Activated T-helper 1 cell treated with Interleukin-2 at 50 U/mL for 16 hours (primary cell): ENCODE measurements around the gene STK4.

ENCODE experiments used
- DNase-seq: peaks from one replicate; pipeline ENCODE4 v3.0.0-alpha.2; 2020; ENCODE audit warnings: low read depth

STK4 gene

DNA sequence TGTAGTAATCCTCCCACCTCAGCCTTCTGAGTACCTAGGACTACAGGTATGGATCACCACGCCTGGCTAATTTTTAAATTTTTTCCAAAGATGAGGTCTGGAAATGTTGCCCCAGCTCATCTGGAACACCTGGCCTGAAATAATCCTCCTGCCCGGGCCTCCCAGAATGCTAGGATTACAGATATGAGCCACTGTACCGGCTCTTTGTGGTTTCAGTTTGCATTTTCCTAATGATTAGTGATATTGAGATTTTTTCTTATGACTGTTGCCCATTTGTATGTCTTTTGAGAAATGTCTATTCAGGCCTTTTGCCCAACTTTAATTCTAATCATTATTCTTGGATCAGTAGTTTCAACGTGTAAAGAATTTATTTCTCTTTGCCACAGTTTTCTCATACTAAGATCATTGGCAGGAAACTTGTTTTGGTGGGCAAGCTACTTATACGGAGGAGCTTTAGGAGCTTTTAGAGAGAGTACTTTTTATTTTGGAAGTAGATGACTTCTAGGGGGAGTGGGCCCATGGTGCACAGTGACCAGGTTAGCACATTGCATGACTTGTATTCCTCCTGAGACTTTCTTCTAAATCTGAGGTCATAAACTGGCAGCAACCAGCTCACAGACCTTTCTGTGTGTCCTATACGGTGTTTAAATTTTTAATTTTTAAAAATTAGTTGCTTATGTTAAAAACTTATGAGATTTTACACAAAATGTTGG, 62.3 kb downstream of the STK4 start:
- DNase-seq = no peak

DNA sequence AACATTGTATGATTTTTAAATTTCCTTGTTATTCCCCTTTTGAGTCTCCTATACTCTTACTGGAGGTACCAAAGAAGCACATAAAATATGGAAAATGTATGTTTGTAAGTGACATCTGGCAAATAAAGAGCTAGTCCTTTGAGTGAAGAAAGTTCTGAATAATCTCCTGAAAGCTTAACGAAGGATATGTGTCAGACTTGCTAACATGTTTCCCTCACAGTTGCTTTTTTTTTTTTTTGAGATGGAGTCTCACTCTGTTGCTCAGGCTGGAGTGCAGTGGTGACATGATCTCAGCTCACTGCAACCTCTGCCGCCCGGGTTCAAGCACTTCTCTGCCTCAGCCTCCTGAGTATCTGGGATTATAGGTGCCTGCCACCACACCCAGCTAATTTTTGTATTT, 63.6 kb downstream of the STK4 start:
- DNase-seq = no peak

DNA sequence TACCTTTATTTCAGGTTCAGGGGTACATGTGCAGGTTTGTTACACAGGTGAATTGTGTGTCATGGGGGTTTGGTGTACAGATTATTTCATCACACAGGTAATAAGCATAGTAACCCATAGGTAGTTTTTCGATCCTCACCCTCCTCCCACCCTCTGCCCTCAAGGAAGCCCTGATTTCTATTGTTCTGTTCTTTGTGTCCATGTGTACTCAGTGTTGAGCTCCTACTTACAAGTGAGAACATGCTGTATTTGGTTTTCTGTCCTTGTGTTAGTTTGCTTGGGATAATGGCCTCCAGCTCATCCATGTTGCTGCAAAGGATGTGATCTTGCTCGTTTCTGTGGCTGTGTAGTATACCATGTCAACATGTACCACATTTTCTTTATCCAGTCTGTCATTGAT, 66.0 kb downstream of the STK4 start:
- no peak for DNase-seq

DNA sequence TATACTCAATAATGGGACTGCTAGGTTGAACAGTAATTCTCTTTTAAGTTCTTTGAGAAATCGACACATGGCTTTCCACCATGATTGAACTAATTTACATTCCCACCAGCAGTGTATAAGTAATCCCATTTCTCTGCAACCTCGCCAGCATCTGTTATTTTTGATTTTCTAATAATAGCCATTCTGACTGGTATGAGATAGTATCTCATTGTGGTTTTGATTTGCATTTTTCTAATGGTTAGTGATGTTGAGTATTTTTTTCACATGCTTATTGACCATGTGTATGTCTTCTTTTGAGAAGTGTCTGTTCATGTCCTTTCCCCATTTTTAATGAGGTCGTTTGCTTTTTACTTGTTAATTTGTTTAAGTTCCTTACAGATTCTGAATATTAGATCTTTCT, 66.5 kb downstream of the STK4 start:
- DNase-seq = no peak

DNA sequence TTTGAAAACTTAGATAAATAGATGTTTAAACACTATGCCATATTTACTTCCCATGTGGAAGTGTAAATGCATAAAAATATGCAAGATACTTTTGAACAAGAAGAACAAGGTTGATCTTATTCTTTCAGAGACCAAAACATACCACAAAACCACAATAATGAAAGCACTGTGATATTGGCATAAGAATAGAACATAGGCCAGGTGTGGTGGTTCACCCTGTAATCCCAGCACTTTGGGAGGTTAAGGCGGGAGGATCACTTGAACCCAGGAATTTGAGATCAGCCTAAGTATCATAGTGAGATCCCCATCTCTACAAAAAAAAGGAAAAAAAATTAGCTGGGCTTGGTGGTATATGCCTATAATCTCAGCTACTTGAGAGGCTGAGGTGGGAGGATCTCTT, 68.1 kb downstream of the STK4 start:
- no peak for DNase-seq

DNA sequence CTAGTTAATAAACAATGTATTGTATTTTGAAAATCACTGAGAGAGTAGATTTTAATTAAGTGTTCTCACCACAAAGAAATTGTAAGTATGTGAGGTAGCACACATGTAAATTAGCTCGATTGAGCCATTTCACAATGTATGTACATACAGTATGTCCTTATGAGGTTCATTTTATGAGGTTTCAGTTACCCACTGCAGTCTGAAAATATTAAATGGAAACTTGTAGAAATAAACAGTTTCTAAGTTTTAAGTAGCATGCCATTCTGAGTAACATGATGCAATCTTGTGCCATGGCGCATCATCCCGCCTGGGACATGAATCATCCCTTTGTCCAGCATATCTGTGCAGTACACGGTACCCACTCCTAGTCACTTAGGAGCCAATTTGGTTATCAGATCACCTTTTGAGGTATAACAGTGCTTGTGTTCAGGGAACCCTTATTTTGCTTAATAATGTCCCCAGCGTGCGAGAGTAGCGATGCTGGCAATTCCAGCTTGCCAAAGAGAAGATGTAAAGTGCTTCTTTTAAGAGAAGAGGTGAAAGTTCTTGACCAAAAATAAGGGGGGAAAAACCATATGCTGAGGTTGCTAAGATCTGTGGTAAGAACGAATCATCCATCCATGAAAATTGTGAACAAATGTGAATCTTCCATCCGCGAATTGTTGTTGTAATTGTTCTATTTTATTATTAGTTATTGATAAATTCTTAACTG, 69.9 kb downstream of the STK4 start:
- DNase-seq = no peak

DNA sequence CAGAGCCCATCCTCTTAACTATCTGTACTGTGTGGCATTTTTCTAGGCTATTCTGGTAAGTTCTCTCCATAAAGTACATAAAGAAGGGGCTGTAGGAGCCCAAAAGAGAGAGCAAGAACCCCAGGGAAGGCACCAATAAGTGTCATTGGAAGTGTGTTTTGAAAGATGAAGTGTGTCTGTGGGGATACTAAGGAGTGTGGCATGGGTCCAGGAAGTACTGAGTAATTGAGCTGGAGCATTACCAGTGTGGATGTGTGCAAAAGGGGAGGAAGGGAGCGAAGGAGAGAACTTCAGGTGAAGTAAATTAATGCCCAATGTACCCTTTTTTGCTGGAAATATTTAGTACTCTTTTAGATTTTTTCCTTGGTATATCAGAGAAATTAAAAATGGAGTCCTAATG, 70.7 kb downstream of the STK4 start:
- DNase-seq = no peak

DNA sequence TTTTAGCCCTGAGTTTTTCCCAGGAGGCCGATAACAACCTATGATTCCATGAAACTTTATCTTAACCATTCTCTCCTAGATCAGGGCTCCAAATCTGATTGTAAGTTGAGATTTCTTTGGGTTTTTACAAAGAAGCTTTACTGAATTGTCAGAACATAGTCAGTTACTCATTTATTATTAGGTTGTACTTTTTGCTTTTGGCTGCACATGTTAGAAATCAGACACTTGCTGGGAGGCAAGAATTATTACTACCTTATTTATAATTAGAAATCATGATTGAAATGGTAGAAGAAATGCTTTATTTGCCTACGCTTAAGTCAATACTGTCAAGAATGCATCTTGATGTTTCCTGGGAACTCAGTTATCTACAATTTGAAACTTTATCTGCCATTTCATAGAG, 71.3 kb downstream of the STK4 start:
- DNase-seq = no peak

DNA sequence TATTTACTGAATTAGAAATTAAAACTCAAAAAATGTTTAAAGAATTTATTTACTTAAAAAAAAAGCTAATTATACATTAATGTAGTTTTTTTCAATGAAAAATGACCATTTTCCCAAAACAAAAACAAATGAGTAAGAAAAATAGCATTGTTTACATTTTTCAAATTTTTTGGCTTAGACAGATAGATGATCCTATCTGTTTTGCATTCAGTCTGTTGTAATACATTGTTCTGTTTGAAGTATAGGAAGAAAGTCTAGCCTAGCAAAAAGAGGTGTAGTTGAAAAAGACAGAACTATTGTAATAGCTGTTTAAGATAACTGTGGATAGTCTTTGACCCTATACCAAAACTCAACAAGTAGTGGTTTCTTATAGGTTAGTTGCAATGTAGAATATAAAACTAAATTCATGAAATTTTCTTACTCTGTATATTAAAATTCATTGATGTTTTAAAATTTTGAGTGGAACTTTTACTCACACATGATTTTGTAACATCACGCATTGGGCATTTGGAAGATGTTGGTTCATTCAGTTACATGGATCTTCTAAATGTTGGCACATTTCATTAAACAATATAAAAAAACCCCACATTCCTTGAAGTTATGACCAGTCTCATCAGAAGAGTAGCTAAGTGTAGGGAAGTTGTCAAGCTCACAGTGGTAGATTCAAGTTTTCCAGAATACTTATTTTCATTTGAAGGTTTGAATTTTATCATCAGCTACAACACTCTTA, 72.6 kb downstream of the STK4 start:
- no peak for DNase-seq

DNA sequence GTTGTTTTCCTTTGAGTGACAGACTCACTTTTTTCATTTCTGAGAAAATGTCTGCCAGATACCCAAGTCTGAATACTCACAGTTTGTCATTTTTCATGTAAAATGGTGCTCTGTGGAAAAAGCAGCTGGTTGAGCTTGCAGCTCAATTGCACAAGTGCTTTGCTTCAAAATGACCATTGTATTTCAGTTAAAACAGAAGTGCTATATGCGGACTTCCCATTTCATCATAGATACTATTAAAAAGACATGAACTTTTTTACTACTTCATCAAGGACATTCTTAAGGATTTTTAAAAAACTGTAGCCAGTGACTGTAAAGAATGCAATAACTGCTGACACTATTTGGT, 73.1 kb downstream of the STK4 start:
- no peak for DNase-seq

DNA sequence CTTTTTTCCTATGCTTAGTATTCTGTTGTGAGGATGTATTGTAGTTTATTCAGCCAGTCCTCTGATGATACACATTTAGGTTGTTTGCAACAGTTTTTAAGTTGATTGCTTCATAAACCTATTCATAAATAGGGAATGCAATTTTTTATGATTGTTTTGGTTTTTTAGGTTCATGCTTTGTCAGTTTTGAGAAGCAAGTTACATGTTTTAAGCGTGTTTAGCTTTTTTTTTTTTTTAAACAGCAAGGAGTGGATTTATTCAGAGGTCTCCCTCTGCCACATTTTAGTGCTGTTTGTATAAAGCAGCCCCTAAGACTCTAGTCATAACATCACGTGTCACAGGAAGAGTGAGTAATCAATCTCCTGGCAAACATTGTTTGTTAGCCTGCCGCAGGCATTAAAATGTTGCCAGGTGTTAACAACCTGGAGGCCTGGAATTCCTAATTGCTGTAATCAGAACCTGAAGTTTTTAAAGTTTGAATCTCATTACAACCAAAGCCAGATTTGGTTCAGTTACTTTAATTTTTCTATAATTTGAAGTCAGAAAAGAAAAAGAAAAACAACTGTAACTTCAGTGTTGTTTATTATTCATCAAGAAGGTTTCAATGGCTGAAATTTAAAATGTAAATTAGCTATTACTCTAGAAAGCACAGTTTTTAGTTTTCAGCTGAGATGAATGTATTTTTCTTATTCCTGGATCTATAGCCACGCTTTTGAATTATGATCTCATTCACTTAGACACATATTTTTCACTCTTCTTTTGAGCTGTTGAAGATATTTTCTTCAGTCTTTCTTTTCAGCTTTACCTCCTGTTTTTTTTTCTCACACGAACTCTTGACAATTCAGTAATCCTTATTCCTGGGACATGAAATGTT, 75.4 kb downstream of the STK4 start:
- no peak for DNase-seq

DNA sequence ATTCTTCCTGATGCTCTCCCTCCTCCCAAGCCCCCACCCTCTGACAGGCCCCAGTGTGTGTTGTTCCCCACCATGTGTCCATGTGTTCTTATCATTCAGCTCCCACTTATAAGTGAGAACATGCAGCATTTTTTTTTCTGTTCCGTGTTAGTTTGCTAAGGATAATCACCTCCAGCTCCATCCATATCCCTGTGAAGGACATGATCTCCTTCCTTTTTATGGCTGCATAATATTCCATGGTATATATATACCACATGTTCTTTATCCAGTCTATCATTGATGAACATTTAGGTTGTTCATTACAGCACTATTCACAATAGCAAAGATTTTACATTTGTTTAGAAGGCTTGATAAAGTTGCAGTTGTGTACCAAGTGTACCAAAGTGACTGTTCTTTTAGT, 76.7 kb downstream of the STK4 start:
- DNase-seq = no peak

DNA sequence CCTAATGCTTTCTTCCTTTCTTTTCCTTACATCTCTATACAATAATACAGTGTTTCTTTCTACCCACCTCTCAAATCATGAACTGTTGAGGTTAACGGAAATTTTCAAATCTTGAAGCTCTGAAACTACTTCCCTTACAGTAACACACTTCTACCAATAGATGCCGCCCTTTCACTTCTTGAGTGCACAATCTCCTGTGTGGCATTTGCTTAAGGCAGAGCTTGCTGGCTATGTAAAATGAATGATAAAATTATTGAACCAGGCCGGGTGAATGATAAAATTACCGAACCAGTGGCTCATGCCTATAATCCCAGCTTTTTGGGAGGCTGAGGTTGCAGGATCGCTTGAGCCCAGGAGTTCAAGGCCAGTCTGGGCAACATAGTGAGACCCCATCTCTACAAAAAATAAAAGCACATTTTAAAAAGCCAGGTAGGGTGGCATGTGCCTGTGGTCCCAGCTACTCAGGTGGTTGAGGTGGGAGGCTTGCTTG, 77.8 kb downstream of the STK4 start:
- DNase-seq = no peak

DNA sequence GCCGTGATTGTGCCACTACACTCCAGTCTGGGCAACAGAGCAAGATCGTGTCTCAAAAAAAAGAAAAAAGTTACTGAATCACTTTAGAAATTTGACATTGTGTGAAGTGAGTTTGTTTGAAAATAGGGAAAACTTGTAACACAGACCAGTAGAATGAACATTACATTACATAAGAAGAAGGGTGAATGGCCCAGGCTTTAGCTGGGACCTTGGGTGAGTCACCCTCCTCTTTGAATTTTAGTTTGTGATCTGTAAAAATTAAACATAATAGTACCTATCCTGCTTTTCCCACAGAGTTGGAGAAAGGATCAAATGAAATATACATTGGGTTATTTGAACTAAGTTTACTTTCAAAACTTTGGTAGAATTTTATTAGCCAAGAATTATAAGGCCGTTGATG, 78.3 kb downstream of the STK4 start:
- DNase-seq = no peak

DNA sequence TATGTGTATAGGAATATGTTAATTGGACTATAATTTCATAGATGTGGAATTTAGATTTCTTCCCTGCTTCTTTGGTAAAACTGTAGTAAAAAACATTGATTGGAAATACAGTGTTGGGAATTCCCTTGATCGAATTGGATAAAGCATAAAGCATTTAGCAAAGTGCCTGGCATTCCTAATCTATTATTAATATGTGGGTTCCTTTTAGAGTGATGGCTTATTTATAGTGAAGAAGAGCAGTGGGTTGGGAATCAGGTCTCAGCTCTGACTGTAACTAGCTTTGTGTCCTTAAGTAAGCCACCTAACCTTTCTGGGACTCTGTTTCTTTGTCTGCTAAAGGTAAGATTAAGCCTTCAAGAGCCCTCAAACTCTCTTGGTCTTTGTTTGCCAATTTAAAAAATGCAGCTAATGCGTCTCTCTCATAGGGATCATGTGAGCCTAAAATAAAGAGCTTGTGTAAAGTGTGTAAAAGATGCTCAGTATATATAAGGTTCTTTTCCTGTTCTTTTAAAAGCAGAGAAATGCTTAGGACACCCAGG, 81.3 kb downstream of the STK4 start:
- DNase-seq = no peak

DNA sequence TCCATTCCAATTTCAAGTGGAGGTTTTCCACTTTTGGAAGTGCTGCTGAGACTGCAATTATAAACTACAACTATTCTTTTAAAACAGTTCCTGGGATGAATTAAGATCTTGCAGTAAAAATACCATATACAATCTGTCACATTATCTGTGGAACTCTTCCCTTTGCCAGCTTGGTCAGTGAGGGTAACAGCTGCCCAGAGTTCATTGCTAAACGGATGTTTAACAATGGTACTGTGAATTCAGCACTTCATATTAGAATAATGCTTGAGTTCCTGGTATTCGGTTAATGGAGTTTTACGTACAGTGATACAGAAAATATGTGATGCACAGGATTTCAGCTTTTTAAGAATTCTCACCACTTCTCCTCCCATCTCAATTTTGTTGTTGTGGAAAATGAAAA, 83.1 kb downstream of the STK4 start:
- no peak for DNase-seq

DNA sequence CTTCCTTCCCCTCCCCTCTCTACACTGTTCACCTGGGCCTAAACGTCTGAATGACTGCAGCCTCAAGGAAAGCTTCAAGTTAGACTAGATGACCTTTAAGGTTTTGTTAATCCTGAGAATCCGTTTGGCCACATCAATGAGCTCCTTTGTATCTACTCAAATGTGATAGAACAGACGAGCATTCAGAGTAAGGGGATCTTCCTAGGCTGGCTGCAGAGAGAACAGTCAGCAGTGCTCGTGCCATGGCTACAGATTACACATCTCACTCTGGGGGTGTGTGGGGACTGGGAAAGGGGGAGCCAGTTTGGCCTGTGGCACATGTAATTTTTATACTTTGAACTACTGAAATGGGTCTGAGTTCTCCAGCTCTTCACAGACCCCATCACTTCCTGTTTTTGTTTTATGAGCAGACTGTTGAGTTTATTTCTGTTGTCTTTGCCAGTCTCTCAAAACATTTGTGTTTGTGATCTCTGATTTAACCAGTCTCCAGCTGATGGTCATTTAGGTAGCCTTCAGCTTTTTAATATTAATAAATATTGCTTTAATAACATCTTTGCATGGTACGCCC, 83.7 kb downstream of the STK4 start:
- no peak for DNase-seq

DNA sequence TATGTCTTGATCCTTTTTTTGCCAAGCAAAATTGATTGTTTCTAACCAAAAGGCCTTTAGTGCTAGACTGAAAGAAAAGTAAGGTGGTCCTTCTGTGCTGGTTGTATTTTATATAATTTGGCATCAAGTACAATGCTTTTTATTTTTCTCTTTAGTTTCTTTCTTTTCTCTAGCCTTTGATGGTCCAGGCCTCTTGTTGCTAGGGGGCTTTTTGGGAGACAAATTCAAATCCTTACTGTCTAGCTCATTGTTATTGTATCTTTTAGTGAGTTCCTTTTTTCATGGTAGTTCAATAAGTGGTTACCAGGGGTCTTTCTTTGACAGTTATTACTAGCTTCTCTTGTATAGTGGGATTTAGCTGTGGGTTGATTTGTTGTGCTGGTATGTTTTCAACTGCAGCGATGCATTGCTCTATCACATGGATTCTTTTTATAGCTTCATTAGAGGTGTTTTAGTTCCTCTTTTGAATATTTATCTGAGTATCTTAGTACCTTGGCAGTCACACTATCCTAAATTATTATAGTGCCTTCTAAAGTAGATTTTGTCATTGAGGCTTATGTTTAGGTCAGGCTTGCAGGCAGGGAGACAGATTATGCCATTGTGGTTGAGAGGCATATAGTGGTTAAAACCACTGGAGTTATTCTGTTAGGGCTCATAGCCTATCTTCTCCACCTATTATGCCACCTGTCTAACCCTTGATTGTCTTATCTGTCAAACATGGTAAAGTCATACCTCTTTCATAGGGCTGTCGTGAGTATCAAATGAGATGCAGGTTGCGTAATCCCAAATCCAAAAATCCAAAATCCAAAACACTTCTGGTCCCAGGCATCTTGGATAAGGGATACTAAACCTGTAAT, 85.1 kb downstream of the STK4 start:
- no peak for DNase-seq

DNA sequence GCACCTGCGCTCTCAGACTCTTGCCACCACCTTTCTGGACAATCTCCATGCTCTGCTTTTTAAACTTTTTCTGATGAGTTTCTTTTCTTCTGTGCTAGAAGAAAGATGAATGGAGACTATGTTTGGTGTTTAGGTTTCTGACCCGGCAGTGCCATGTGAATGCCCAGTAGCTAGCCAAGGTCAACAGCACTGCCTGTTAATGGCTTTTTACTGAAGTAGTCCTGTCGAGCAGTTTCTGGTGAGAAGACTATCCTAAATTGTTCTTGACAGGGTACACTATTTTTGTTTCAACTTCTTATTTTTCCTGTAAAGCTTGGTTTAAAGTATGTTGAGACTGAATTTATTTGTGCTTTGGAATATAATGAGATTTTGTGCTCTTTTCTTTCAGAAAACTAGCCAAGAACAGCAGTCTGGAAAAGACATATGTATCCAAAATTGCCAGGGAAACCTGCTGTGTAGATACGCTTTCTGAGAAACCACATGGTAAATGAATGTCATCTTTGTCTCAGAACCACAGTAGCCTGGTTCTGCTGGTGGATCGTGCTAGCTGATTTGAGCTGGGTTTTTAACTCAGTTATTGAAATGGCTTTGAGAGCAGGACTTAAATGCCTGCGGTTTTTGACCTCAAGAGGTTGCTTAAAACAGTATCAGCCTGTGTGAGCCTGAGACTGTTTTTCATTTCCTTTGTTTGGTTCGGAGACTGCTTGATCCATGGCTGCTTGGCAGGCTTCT, 86.6 kb downstream of the STK4 start:
- no peak for DNase-seq
